ENCODE measurements around the gene MICAL2.

The MICAL2 gene

GRCh38 chr11:12221051-12221535 lies 110.7 kb downstream of the MICAL2 start:
- no peak overlapping the region for H3K27ac Mint-ChIP-seq
- H3K27me3 Mint-ChIP-seq = no peaks in the 10 kb centered on the region
- H3K4me1 Mint-ChIP-seq (ENCODE audit: low read depth) = peaks cover 57% of the 10 kb centered on the region
- H3K4me3 Mint-ChIP-seq = no peak overlapping the region
- H3K36me3 Mint-ChIP-seq = peaks cover 10% of the 10 kb centered on the region
- H3K9me3 Mint-ChIP-seq (ENCODE audit: low read depth) = no peaks in the 10 kb centered on the region

GRCh38 chr11:12222055-12222792 lies 111.8 kb downstream of the MICAL2 start:
- Mint-ChIP-seq H3K27ac (no peak overlapping the region), H3K36me3 (peaks cover 14% of the 10 kb centered on the region), H3K4me3 (no peak overlapping the region), H3K9me3 (ENCODE audit: low read depth) (no peaks in the 10 kb centered on the region), H3K4me1 (ENCODE audit: low read depth) (peaks cover 48% of the 10 kb centered on the region), H3K27me3 (no peaks in the 10 kb centered on the region)

- Mint-ChIP-seq H3K27ac (peak overlapping the region; percentile 83), H3K4me1 (ENCODE audit: low read depth) (peaks cover 46% of the 10 kb centered on the region), H3K4me3 (peak overlapping the region; percentile 62), H3K27me3 (no peaks in the 10 kb centered on the region), H3K36me3 (peaks cover 7% of the 10 kb centered on the region), H3K9me3 (ENCODE audit: low read depth) (no peaks in the 10 kb centered on the region)
These were observed 113.6 kb downstream of the MICAL2 start for GRCh38 chr11:12223771-12224536.

GRCh38 chr11:12224537-12224893 lies 114.1 kb downstream of the MICAL2 start:
- peaks cover 46% of the 10 kb centered on the region for H3K4me1 Mint-ChIP-seq (ENCODE audit: low read depth)
- no peaks in the 10 kb centered on the region for H3K27me3 Mint-ChIP-seq
- peaks cover 7% of the 10 kb centered on the region for H3K36me3 Mint-ChIP-seq
- H3K4me3 Mint-ChIP-seq = peak overlapping the region; percentile 62
- no peaks in the 10 kb centered on the region for H3K9me3 Mint-ChIP-seq (ENCODE audit: low read depth)
- H3K27ac Mint-ChIP-seq = peak overlapping the region; percentile 83

GRCh38 chr11:12225046-12225739 lies 114.8 kb downstream of the MICAL2 start:
- Mint-ChIP-seq H3K9me3 (ENCODE audit: low read depth) (no peaks in the 10 kb centered on the region), H3K27me3 (no peaks in the 10 kb centered on the region), H3K4me1 (ENCODE audit: low read depth) (peaks cover 46% of the 10 kb centered on the region), H3K36me3 (peaks cover 7% of the 10 kb centered on the region), H3K4me3 (peak overlapping the region; percentile 62), H3K27ac (peak overlapping the region; percentile 83)

- Mint-ChIP-seq H3K4me3 (no peak overlapping the region), H3K27me3 (no peaks in the 10 kb centered on the region), H3K9me3 (ENCODE audit: low read depth) (no peaks in the 10 kb centered on the region), H3K4me1 (ENCODE audit: low read depth) (peaks cover 45% of the 10 kb centered on the region), H3K36me3 (peaks cover 7% of the 10 kb centered on the region), H3K27ac (no peak overlapping the region)
These were observed 115.7 kb downstream of the MICAL2 start for GRCh38 chr11:12226093-12226492.

GRCh38 chr11:12229450-12230229 lies 119.2 kb downstream of the MICAL2 start:
- no peak overlapping the region for H3K4me3 Mint-ChIP-seq
- H3K27me3 Mint-ChIP-seq = no peaks in the 10 kb centered on the region
- H3K9me3 Mint-ChIP-seq (ENCODE audit: low read depth) = no peaks in the 10 kb centered on the region
- H3K27ac Mint-ChIP-seq = no peak overlapping the region
- peaks cover 13% of the 10 kb centered on the region for H3K4me1 Mint-ChIP-seq (ENCODE audit: low read depth)
- H3K36me3 Mint-ChIP-seq = peaks cover 5% of the 10 kb centered on the region

GRCh38 chr11:12232160-12232559 lies 121.8 kb downstream of the MICAL2 start:
- H3K9me3 Mint-ChIP-seq (ENCODE audit: low read depth) = no peaks in the 10 kb centered on the region
- H3K4me3 Mint-ChIP-seq = no peak overlapping the region
- no peaks in the 10 kb centered on the region for H3K27me3 Mint-ChIP-seq
- peaks cover under 1% of the 10 kb centered on the region for H3K36me3 Mint-ChIP-seq
- H3K4me1 Mint-ChIP-seq (ENCODE audit: low read depth) = peaks cover 17% of the 10 kb centered on the region
- no peak overlapping the region for H3K27ac Mint-ChIP-seq

GRCh38 chr11:12232817-12233601 lies 122.6 kb downstream of the MICAL2 start:
- Mint-ChIP-seq H3K4me3 (no peak overlapping the region), H3K27ac (no peak overlapping the region), H3K9me3 (ENCODE audit: low read depth) (no peaks in the 10 kb centered on the region), H3K4me1 (ENCODE audit: low read depth) (peaks cover 17% of the 10 kb centered on the region), H3K27me3 (no peaks in the 10 kb centered on the region), H3K36me3 (no peaks in the 10 kb centered on the region)

- no peak overlapping the region for H3K4me3 Mint-ChIP-seq
- no peaks in the 10 kb centered on the region for H3K27me3 Mint-ChIP-seq
- H3K9me3 Mint-ChIP-seq (ENCODE audit: low read depth) = no peaks in the 10 kb centered on the region
- peaks cover 17% of the 10 kb centered on the region for H3K4me1 Mint-ChIP-seq (ENCODE audit: low read depth)
- no peaks in the 10 kb centered on the region for H3K36me3 Mint-ChIP-seq
- H3K27ac Mint-ChIP-seq = no peak overlapping the region
These were observed 123.2 kb downstream of the MICAL2 start for GRCh38 chr11:12233602-12233925.

- peaks cover 17% of the 10 kb centered on the region for H3K4me1 Mint-ChIP-seq (ENCODE audit: low read depth)
- H3K36me3 Mint-ChIP-seq = no peaks in the 10 kb centered on the region
- H3K4me3 Mint-ChIP-seq = no peak overlapping the region
These were observed 123.8 kb downstream of the MICAL2 start for GRCh38 chr11:12234221-12234620.

GRCh38 chr11:12235080-12235479 lies 124.7 kb downstream of the MICAL2 start:
- H3K4me1 Mint-ChIP-seq (ENCODE audit: low read depth) = peaks cover 17% of the 10 kb centered on the region
- H3K27ac Mint-ChIP-seq = no peak overlapping the region
- H3K9me3 Mint-ChIP-seq (ENCODE audit: low read depth) = no peaks in the 10 kb centered on the region
- no peaks in the 10 kb centered on the region for H3K36me3 Mint-ChIP-seq
- H3K27me3 Mint-ChIP-seq = no peaks in the 10 kb centered on the region
- H3K4me3 Mint-ChIP-seq = no peak overlapping the region

More at GRCh38 chr11:12234221-12234620, 123.8 kb downstream of the MICAL2 start:
- no peaks in the 10 kb centered on the region for H3K27me3 Mint-ChIP-seq
- no peaks in the 10 kb centered on the region for H3K9me3 Mint-ChIP-seq (ENCODE audit: low read depth)
- H3K27ac Mint-ChIP-seq = peak overlapping the region; percentile 8

- Mint-ChIP-seq H3K4me1 (ENCODE audit: low read depth) (peaks cover 17% of the 10 kb centered on the region), H3K4me3 (no peak overlapping the region), H3K27ac (peak overlapping the region; percentile 77), H3K9me3 (ENCODE audit: low read depth) (no peaks in the 10 kb centered on the region), H3K36me3 (no peaks in the 10 kb centered on the region), H3K27me3 (no peaks in the 10 kb centered on the region)
These were observed 125.2 kb downstream of the MICAL2 start for GRCh38 chr11:12235553-12235946.

Measured in activated naive CD8-positive, alpha-beta T cell (primary cell).